Osteoblast (primary cell): ENCODE data around the gene NECTIN2. TPM values are rescaled to one million over a fixed set of nuclear protein-coding genes. Genes with fewer than 3 reads are reported as not detected.
A peak's percentile ranks its signal among the peaks of the same experiment; 100 is the strongest.

Source experiments
- DNase-seq: peaks from one replicate; pipeline ENCODE4 v3.0.0; 2011; ENCODE audit warnings: low spot score, mixed read lengths; ENCODE audit not compliant: insufficient read length; ENCODE audit errors: missing footprints
- H2AFZ ChIP-seq: 2 replicates; pipeline ENCODE4 v1.6.0; 2011; ENCODE audit warnings: mild to moderate bottlenecking, low read length
- H3K27ac ChIP-seq: 2 replicates; pipeline ENCODE4 v1.5.1; 2011; ENCODE audit warnings: mild to moderate bottlenecking, low read depth, low read length, moderate library complexity
- H3K27me3 ChIP-seq: 2 replicates; pipeline ENCODE4 v1.6.0; 2012; ENCODE audit warnings: mild to moderate bottlenecking, control low read depth, inconsistent platforms, low read length, moderate library complexity; ENCODE audit not compliant: insufficient read depth
- H3K36me3 ChIP-seq: 2 replicates; pipeline ENCODE4 v1.5.1; 2011; ENCODE audit warnings: mild to moderate bottlenecking, low read length, control low read depth, moderate library complexity; ENCODE audit not compliant: insufficient read depth
- H3K4me1 ChIP-seq: 2 replicates; pipeline ENCODE4 v1.5.1; 2011; ENCODE audit warnings: mild to moderate bottlenecking, low read length, control low read depth, moderate library complexity; ENCODE audit not compliant: insufficient read depth
- H3K4me2 ChIP-seq: 2 replicates; pipeline ENCODE4 v1.6.0; 2011; ENCODE audit warnings: mild to moderate bottlenecking, low read length; ENCODE audit not compliant: insufficient read depth
- H3K4me3 ChIP-seq: fragments of 200-600 bp; sonication (generic); 3 replicates; pipeline ENCODE4 v1.5.1; 2012; ENCODE audit warnings: mild to moderate bottlenecking, low read length, inconsistent platforms; ENCODE audit not compliant: insufficient read depth
- H3K79me2 ChIP-seq: 2 replicates; pipeline ENCODE4 v1.6.0; 2012; ENCODE audit warnings: mild to moderate bottlenecking, low read length, control low read depth, inconsistent platforms; ENCODE audit not compliant: insufficient read depth
- H3K9me3 ChIP-seq: 2 replicates; pipeline ENCODE4 v1.5.1; 2011; ENCODE audit warnings: low read depth, low read length, control low read depth
- H4K20me1 ChIP-seq: 2 replicates; pipeline ENCODE4 v1.6.0; 2012; ENCODE audit warnings: mild to moderate bottlenecking, low read length, control low read depth; ENCODE audit not compliant: insufficient read depth
- total RNA-seq: library from RNA; depleted of rRNA; stranded (reverse); fragments of >200 nt; gene quantifications from 2 replicates; pipeline ENCODE4 v1.2.3, GENCODE V29; 2012
- TF ChIP-seq, protein P1 (sequence below): IDR thresholded peaks from 2 replicates; pipeline ENCODE4 v1.5.1; 2011; ENCODE audit warnings: mild to moderate bottlenecking, low read depth, low read length, moderate library complexity; ENCODE audit errors: extremely low read depth

The NECTIN2 gene
- total RNA-seq, 1 donor: 46.0 TPM

DNA sequence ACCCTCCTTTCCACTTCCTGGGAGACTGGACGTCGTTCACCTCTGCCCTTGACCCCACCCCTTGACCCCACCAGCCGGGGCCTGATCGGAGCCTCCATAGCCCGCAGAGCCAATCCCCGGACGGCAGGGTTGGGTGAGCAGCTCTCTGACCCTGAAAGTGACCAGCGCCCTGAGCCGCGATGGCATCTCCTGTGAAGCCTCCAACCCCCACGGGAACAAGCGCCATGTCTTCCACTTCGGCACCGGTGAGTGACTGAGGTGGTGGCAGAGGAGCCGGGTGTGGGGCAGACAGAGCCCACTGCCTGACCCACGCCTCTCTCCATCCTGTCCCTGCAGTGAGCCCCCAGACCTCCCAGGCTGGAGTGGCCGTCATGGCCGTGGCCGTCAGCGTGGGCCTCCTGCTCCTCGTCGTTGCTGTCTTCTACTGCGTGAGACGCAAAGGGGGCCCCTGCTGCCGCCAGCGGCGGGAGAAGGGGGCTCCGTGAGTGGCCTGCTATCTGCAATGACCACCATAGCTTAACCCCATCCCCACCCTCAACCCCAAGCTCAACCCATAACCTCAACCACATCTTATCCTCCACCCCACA lies 26.8 kb upstream of the NECTIN2 start:
- no peak overlapping the region for H3K27ac ChIP-seq
- H3K4me3 ChIP-seq: no peak overlapping the region
- H3K36me3 ChIP-seq: no peaks in the 10 kb centered on the region
- peaks cover 5% of the 10 kb centered on the region for H3K27me3 ChIP-seq
- H3K79me2 ChIP-seq: no peaks in the 10 kb centered on the region
- TF ChIP-seq, protein P1, sequence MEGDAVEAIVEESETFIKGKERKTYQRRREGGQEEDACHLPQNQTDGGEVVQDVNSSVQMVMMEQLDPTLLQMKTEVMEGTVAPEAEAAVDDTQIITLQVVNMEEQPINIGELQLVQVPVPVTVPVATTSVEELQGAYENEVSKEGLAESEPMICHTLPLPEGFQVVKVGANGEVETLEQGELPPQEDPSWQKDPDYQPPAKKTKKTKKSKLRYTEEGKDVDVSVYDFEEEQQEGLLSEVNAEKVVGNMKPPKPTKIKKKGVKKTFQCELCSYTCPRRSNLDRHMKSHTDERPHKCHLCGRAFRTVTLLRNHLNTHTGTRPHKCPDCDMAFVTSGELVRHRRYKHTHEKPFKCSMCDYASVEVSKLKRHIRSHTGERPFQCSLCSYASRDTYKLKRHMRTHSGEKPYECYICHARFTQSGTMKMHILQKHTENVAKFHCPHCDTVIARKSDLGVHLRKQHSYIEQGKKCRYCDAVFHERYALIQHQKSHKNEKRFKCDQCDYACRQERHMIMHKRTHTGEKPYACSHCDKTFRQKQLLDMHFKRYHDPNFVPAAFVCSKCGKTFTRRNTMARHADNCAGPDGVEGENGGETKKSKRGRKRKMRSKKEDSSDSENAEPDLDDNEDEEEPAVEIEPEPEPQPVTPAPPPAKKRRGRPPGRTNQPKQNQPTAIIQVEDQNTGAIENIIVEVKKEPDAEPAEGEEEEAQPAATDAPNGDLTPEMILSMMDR: no peak
- H3K4me1 ChIP-seq: no peaks in the 10 kb centered on the region
- peak; percentile 38 for DNase-seq
- no peak overlapping the region for H2AFZ ChIP-seq
- no peaks in the 10 kb centered on the region for H3K9me3 ChIP-seq
- H4K20me1 ChIP-seq: no peaks in the 10 kb centered on the region
- H3K4me2 ChIP-seq: no peak overlapping the region

DNA sequence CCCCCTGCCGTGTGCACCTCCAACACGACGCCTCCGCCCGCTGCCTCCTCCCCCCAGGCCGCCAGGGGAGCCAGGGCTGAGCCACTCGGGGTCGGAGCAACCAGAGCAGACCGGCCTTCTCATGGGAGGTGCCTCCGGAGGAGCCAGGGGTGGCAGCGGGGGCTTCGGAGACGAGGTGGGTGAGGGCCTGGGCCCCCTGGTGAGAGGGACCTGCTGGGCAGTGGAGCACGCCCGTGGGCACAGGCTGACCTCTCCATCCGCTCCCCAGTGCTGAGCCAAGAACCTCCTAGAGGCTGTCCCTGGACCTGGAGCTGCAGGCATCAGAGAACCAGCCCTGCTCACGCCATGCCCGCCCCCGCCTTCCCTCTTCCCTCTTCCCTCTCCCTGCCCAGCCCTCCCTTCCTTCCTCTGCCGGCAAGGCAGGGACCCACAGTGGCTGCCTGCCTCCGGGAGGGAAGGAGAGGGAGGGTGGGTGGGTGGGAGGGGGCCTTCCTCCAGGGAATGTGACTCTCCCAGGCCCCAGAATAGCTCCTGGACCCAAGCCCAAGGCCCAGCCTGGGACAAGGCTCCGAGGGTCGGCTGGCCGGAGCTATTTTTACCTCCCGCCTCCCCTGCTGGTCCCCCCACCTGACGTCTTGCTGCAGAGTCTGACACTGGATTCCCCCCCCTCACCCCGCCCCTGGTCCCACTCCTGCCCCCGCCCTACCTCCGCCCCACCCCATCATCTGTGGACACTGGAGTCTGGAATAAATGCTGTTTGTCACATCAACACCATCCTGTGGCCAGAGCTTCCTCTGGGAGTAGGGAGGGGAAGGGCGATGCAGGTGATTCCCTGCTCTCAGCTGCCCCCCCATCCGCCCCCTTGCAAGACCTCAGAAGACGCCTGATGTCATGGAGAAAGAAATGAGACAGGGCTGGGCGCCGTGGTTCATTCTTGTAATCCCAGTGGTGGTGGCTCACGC lies 25.2 kb upstream of the NECTIN2 start:
- Histone ChIP-seq H3K4me1 (no peaks in the 10 kb centered on the region), H3K27me3 (peaks cover 5% of the 10 kb centered on the region), H3K4me2 (no peak overlapping the region), H4K20me1 (no peaks in the 10 kb centered on the region), H3K27ac (no peak overlapping the region), H3K79me2 (no peaks in the 10 kb centered on the region), H3K4me3 (no peak overlapping the region), H3K9me3 (no peaks in the 10 kb centered on the region), H3K36me3 (no peaks in the 10 kb centered on the region), H2AFZ (no peak overlapping the region)
- DNase-seq: peak; percentile 90
- TF ChIP-seq, protein P1: no peak

DNA sequence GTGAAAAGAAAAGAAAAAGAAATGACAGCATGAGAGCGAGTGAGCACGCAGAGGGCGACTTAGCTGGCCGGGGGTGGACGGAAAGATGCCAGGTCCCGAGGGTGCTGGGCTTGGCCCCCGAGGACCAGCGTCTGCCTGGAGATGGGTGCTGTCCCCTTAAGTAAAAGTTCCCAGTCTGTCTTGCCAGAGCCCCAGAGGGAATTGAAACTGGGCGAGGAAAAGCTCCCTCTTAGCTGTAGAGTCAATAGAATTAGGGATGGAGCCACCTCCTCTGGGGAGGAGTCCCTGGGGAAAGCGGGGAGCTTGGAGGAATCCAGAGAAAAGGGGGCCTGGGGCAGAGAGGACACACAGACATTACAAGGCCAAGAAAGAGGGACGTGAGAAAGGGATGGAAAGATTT lies 23.9 kb upstream of the NECTIN2 start:
- peak; percentile 71 for DNase-seq
- Histone ChIP-seq H3K27ac (no peak overlapping the region), H4K20me1 (no peaks in the 10 kb centered on the region), H3K9me3 (no peaks in the 10 kb centered on the region), H2AFZ (no peak overlapping the region), H3K36me3 (no peaks in the 10 kb centered on the region), H3K4me2 (no peak overlapping the region), H3K4me1 (no peaks in the 10 kb centered on the region), H3K27me3 (peaks cover 5% of the 10 kb centered on the region), H3K79me2 (no peaks in the 10 kb centered on the region), H3K4me3 (no peak overlapping the region)
- TF ChIP-seq, protein P1: no peak

- Histone ChIP-seq H3K9me3 (no peaks in the 10 kb centered on the region), H2AFZ (no peak overlapping the region), H3K36me3 (no peaks in the 10 kb centered on the region), H3K27ac (no peak overlapping the region), H3K27me3 (peaks cover 5% of the 10 kb centered on the region), H3K4me3 (no peak overlapping the region), H3K4me2 (no peak overlapping the region), H3K4me1 (no peaks in the 10 kb centered on the region), H4K20me1 (no peaks in the 10 kb centered on the region), H3K79me2 (no peaks in the 10 kb centered on the region)
- TF ChIP-seq, protein P1: no peak
- no peak for DNase-seq
These were observed 23.3 kb upstream of the NECTIN2 start for GRCh38 chr19:44822670-44823372.
